NCI-H146 (cell line): ENCODE measurements around the gene PARP14.
"Not testable (repeated sequence)": the region's sequence is repeated elsewhere in the genome, so short reads cannot be mapped to it uniquely, and the experiment has no call there.

Source experiments
- DNase-seq: peaks from one replicate; lab custom pipeline; 2025; lab: John Stamatoyannopoulos, UW

The PARP14 gene

GRCh38 chr3:122719273-122719921, 38.8 kb downstream of the PARP14 start:
- no peak for DNase-seq

GRCh38 chr3:122725106-122725505, 44.5 kb downstream of the PARP14 start:
- no peak for DNase-seq

- DNase-seq = no peak
Measured at GRCh38 chr3:122727294-122727693, 46.7 kb downstream of the PARP14 start.

- DNase-seq = no peak
Measured at GRCh38 chr3:122727766-122728165, 47.1 kb downstream of the PARP14 start.

GRCh38 chr3:122728186-122728585, 47.5 kb downstream of the PARP14 start:
- no peak for DNase-seq

GRCh38 chr3:122728756-122729514, 48.3 kb downstream of the PARP14 start:
- DNase-seq = no peak

GRCh38 chr3:122730240-122730639, 49.6 kb downstream of the PARP14 start:
- DNase-seq = no peak

GRCh38 chr3:122732682-122733525, 52.3 kb downstream of the PARP14 start:
- not testable (repeated sequence) for DNase-seq

GRCh38 chr3:122739172-122739571, 58.5 kb downstream of the PARP14 start:
- no peak for DNase-seq

- DNase-seq = no peak
Measured at GRCh38 chr3:122742234-122742633, 61.6 kb downstream of the PARP14 start.

GRCh38 chr3:122743581-122744120, 63.0 kb downstream of the PARP14 start:
- no peak for DNase-seq

GRCh38 chr3:122745369-122746021, 64.9 kb downstream of the PARP14 start:
- DNase-seq = no peak

- DNase-seq = not testable (repeated sequence)
Measured at GRCh38 chr3:122747295-122747694, 66.7 kb downstream of the PARP14 start.

GRCh38 chr3:122748347-122748746, 67.7 kb downstream of the PARP14 start:
- no peak for DNase-seq

- no peak for DNase-seq
Measured at GRCh38 chr3:122754929-122755328, 74.3 kb downstream of the PARP14 start.

GRCh38 chr3:122755491-122755890, 74.9 kb downstream of the PARP14 start:
- no peak for DNase-seq

GRCh38 chr3:122758877-122759560, 78.4 kb downstream of the PARP14 start:
- no peak for DNase-seq

- no peak for DNase-seq
Measured at GRCh38 chr3:122760453-122761271, 80.0 kb downstream of the PARP14 start.

GRCh38 chr3:122766430-122766829, 85.8 kb downstream of the PARP14 start:
- DNase-seq = no peak
